ENCODE data around the gene KCNF1. TPM values are rescaled to one million over a fixed set of nuclear protein-coding genes. Genes with fewer than 3 reads are reported as not detected.

KCNF1 gene
- total and polyA plus RNA-seq, 2 of the 8 experiments (the other 6 are each of a cell fraction or from before 2014, with no cell fraction given): 0.48 to 1.5 TPM

DNA sequence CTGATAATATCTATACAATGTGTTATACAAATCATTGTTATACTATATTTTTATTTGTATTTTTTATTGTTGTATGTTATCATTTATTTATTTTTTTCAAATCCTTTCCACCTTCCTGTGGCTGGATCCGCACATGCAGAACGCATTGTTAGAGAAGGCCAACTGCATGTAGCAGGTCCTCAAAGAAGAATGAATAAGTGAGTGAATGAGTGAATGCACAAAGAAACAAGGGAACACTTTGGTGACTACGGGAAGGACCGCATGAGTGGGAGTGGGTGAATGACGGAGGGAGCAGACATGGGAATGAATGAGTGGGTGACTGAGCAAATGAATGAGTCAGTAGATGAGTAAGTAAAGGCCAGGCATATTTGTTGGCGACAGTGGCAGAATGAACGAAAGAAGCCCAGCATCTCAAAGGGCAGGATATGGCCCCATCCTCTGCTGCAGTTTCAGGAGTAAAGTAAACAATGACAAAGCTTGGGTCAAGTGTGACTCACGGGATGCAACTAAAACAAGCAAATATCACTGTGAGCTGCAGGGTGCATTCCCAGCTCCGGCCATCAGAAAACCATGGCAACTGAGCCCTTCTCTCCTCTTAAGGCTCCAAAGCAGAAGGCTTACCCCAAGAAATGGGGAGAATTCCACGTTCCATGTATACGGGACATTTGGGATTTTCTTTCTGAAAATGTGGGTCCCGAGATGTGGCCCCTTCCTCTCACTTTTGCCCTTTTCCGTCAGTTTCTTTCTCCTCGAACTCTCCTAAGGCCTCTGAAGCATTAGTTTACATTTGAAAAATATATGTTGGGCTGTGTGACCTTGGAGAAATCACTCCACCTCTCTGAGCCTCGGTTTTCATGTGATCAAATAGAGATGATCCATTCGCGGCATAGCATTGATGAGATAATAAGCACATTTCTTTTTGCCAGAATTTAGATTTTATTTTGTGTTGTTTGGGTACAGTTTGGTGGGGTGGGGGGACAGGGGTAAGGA, 24.5 kb downstream of the KCNF1 start (continued):
- TF ChIP-seq, protein P1, sequence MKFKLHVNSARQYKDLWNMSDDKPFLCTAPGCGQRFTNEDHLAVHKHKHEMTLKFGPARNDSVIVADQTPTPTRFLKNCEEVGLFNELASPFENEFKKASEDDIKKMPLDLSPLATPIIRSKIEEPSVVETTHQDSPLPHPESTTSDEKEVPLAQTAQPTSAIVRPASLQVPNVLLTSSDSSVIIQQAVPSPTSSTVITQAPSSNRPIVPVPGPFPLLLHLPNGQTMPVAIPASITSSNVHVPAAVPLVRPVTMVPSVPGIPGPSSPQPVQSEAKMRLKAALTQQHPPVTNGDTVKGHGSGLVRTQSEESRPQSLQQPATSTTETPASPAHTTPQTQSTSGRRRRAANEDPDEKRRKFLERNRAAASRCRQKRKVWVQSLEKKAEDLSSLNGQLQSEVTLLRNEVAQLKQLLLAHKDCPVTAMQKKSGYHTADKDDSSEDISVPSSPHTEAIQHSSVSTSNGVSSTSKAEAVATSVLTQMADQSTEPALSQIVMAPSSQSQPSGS (IDR thresholded peaks at IDR 0.05; ENCODE audit: low read length): no peak
- TF ChIP-seq CHD1 (IDR thresholded peaks at IDR 0.05; ENCODE audit: low read depth, low read length) (no peak), SIN3A (conservative IDR thresholded peaks at IDR 0.05 in 1 of 2, IDR thresholded peaks at IDR 0.05 in 1 of 2; ENCODE audit: low read depth in 1 of 2, low read length in 2 of 2) (no peak), BRCA1 (IDR thresholded peaks at IDR 0.05; ENCODE audit: low read depth, low read length) (no peak), CBX8 (IDR thresholded peaks at IDR 0.05; ENCODE audit: borderline replicate concordance, low read depth, low read length) (no peak), EGR1 (IDR thresholded peaks at IDR 0.05; ENCODE audit: borderline replicate concordance, low read depth, low read length) (no peak), TCF12 (IDR thresholded peaks at IDR 0.05; ENCODE audit: low read depth, low read length) (no peak), HDAC6 (IDR thresholded peaks at IDR 0.05; ENCODE audit: low read depth, low read length) (no peak), BCL11A (IDR thresholded peaks at IDR 0.05; ENCODE audit: low read depth in 2 of 2, low read length in 2 of 2) (no peak), JUND (IDR thresholded peaks at IDR 0.05; ENCODE audit: low read length) (0 out of 2 replicates have a peak, but pooled peaks have one; percentile 48), POLR2AphosphoS5 (IDR thresholded peaks at IDR 0.05; ENCODE audit: low read depth, low read length) (no peak), RNF2 (IDR thresholded peaks at IDR 0.05; ENCODE audit: borderline replicate concordance, low read depth, low read length, missing control alignments, poor library complexity, severe bottlenecking) (no peak), TBP (IDR thresholded peaks at IDR 0.05; ENCODE audit: low read depth, low read length) (no peak), CTBP2 (IDR thresholded peaks at IDR 0.05; ENCODE audit: borderline replicate concordance, insufficient read depth, insufficient read length, low read length) (no peak)
- TF ChIP-seq, protein P2, sequence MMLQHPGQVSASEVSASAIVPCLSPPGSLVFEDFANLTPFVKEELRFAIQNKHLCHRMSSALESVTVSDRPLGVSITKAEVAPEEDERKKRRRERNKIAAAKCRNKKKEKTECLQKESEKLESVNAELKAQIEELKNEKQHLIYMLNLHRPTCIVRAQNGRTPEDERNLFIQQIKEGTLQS (IDR thresholded peaks at IDR 0.05; ENCODE audit: insufficient read depth, low read depth, low read length): no peak
- TF ChIP-seq, protein P3, sequence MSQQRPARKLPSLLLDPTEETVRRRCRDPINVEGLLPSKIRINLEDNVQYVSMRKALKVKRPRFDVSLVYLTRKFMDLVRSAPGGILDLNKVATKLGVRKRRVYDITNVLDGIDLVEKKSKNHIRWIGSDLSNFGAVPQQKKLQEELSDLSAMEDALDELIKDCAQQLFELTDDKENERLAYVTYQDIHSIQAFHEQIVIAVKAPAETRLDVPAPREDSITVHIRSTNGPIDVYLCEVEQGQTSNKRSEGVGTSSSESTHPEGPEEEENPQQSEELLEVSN (IDR thresholded peaks at IDR 0.05): no peak
